Measurements from ENCODE around the gene FRRS1L. TPM values are rescaled to one million over a fixed set of nuclear protein-coding genes. Genes with fewer than 3 reads are reported as not detected.

FRRS1L gene
- total RNA-seq: not detected in 2 replicates
- 0.09 TPM for polyA plus RNA-seq (2012)

DNA sequence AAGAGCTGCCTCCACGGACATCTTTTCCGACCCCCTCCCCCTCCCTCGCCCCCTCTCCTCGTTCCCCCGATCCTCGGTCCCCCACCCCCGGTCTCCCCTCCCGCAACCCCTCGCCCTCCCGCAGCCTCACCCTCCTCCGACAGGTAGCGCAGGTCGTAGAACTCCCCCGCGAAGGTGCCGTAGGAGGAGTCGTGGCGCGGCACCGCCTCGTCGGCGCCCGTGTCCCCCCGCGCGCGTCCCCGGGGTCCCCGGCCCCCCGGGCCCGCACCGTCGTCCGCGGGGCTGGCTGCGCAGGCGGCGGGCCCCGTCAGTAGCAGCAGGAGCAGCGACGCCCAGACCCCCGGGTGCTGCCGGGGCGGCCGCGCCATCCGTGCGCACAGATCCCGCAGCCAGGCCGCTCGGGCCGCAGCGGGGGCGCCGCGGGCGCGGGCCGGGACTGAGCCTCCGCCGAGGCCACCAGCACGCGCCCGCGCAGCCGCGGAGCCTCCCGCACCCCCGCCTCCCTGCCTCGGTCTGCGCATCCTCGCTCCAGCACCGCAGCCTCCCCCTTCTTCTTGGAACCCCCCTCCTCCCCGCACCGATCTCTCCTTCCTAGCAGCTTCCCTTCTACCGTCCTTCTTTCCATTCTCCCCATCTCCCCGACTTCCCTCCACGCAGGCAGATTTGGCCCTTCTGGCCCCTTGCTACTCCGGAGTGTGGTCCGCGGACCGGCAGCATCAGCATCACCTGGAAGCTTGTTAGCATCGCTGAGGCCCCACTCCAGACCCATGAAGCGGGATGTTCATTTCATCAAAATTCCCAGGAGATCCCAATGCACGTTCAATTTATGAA lies at the start of gene FRRS1L:
FRRS1L (minus strand) TSS at position 479 of the 831 bp plus-strand sequence; CDS start at position 368, 111 bp downstream.
- DNase-seq (ENCODE audit: low read depth): no peak

- DNase-seq (ENCODE audit: low read depth): no peak
These were observed 47.4 kb upstream of the FRRS1L start for GRCh38 chr9:109214414-109214813.

- no peak for DNase-seq (ENCODE audit: low read depth)
These were observed 46.5 kb upstream of the FRRS1L start for GRCh38 chr9:109213285-109214121.

DNA sequence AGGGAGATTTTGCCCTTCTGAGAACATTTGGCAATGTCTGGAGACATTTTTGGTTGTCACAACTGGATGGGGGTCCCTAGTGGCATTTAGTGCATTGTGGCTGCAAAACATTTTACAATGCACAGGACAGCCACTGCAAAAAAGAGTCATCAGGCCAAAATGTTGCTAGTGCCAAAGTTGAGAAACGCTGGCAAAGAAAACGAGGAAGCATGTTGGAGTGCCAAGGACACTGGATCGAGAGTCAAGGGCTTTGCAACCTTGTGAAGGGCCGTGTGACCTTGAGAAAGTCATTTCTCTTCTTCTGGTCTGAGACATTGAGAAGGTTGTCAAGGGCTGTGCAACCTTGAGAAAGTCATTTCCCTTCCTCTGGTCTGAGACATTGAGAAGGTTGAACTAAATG lies 45.7 kb upstream of the FRRS1L start:
- DNase-seq (ENCODE audit: low read depth): no peak

DNA sequence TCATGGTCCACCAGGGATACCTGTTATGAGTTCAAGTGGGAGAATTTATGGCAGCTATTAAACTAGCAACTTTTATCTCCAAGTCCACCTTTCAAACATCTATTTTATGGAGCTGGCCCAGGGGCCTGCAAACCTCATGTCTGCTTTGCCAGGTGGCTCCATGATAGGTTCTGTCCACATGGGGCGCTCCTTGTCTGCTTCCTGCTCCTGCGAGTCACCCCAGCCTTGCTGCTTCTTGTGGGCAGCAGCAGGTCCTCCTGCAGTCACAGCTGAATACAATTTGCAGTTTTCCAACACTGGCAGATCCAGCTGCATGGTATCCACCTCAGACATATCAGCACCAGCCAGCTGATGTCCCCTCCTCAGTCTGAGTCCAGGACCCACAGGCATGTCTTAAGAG lies 39.6 kb upstream of the FRRS1L start:
- no peak for DNase-seq (ENCODE audit: low read depth)

DNA sequence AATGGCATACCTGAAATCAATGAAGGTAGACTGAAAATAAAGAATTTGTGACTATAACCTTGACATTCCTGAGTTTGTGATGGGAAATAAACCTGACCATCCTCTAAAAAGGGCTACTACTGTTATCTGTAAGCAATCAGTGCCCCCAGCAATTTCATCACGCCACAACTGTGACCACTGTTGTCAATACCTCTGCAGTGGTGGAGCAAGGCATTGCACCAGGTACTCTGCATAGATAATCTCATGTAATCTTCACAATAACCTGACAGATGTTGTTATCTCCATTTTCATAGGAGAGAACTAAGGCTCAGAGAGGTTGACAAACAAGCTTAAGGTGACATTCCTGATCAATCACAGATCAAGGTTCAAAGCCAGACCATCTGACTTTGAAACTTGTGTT lies 38.5 kb upstream of the FRRS1L start:
- no peak for DNase-seq (ENCODE audit: low read depth)

GRCh38 chr9:109203761-109204360 lies 36.8 kb upstream of the FRRS1L start:
- no peak for DNase-seq (ENCODE audit: low read depth)

DNA sequence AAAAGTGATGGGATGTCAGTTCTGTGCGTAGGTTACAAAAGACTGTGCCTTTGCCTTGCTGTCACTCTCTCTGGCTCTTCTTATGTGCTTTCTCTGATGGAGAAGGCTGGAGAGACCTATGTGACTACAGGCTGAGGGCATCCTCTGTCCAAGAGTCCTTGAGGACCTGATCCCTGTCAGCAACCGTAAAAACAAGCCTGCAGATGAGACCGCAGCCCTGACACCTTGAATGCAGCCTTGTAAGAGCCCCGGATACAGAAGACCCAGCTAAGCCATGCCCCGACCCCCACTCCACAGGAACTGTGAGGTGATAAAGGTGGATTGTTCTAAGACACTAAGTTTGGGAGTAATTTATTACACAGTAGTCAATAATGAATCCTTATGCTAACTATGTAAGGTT lies 32.6 kb upstream of the FRRS1L start:
- DNase-seq (ENCODE audit: low read depth): no peak

- DNase-seq (ENCODE audit: low read depth): no peak
These were observed 31.8 kb upstream of the FRRS1L start for GRCh38 chr9:109198736-109199382.

- DNase-seq (ENCODE audit: low read depth): no peak
These were observed 27.0 kb upstream of the FRRS1L start for GRCh38 chr9:109193974-109194556.

DNA sequence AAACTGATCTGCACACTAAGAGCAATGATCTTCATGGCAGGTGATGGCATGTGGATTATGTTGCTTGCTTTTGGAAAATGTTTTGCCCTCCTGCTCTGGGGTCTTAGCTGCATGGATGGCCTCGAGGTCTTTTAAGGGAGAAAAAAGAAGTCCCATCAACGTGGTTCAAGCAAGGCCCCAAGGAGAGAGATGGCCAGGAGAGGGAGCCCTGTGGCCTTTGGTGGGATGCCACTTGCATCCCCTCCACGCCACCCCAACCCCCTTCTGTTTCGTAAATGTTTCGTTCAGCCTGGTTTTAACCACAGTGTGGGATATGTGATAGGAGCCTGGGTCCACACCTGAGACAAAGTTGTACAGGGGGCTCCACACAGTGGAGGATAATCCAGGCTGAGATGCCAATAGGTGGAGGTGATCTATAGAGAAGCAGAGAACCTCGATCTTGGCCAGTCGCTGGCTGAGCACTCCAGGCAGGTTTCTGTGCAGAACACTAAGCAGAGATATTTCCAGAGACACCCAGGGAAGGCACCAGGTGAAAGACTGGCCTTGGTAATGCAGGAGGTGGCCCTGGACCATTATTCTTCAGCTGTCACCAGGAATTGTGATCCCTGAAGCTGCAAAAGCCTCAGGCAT lies 25.8 kb upstream of the FRRS1L start:
- DNase-seq (ENCODE audit: low read depth): peak; percentile 39

- DNase-seq (ENCODE audit: low read depth): no peak
These were observed 24.7 kb upstream of the FRRS1L start for GRCh38 chr9:109191746-109192145.

DNA sequence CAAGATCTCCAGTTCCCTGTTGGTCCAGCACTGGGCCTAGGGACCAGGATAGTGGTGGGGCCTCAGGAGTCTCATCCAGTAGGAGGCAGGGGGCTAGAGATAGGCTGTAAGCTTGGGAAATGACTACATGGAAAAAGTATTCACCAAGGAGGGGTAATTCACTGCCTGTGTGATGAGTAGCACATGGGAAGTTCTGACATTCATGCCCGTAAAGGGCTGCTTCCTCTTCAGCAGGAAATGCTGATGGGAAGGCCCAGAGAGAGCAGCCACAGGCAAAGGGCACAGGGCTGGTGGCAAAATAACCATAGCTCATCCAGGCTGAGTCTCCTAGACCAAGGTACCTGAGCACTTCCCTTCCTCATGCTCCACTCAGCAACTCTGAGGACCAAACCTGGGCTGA lies 23.1 kb upstream of the FRRS1L start:
- DNase-seq (ENCODE audit: low read depth): no peak

DNA sequence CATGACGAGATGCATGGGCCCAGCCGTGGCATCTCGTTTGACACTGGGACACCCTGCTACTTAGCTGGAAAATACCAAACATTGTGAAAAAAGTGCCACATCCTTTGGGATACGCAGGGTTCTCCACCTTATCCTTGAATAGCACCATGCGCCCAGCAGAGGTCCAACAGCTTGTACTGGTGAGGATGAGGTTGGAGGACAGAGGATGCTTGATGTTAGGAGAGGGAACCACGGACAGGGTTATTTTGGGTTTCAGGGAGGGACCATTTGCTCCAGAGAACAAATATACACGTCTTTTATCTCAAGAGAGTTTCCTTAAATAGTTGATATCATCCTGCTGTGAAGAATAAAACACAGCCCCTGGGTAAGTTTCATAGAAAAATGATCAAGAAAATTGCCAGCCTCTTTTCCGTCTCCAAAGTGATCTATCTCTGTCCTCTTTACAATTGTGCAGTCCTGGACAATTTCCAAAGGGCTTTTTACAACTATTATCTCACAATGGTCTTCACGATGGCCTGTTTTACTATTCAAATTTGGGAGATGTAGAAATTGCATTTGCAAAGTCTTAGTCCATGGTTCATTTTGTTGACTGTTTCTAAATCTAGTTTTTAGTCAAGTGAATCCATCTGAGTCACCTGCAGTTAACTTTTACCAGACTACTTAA lies 19.9 kb upstream of the FRRS1L start:
- DNase-seq (ENCODE audit: low read depth): no peak

DNA sequence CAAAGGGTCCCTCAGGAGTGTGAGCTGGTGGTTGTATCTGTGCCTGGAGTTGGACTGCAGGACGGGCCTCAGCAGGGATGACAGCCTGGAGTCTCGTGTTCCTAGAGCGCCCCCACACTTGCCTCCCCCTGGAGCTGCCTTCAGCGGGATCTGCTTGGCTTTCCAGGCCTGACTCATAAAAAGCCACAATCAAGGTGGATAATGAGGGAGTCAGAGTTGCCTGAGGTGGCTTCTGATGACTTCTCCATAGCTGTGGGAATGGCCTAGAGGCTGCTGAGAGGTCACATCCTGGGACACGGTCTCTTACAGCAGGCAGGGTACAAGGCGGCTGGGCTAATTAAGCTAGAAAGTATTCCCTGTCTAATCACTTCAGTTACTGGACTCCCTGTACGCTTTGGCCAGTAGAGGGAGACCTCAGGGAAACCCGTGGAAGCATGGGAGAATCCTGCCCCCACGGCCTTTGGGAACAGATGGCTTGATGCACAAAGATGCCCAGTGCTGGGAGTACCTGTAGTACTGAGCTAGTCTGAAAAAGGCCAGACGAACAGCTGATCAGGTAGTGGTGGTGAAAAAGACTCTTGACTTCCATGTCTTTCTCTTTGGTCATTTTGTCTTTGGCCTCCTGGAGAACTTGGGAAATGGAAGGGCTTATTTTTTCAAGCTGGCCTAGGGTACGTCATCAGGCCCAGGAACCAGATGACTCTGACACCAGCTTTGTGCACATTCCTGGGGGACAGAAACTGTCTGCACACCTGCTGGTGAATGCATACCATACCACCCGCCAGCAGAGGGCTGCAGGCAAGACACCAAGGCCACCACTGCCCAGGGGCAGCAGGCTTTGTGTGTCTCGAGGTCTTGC lies 16.1 kb upstream of the FRRS1L start:
- peak; percentile 53 for DNase-seq (ENCODE audit: low read depth)

GRCh38 chr9:109182550-109182939 lies 15.5 kb upstream of the FRRS1L start:
- no peak for DNase-seq (ENCODE audit: low read depth)

GRCh38 chr9:109181284-109181683 lies 14.2 kb upstream of the FRRS1L start:
- DNase-seq (ENCODE audit: low read depth): no peak

DNA sequence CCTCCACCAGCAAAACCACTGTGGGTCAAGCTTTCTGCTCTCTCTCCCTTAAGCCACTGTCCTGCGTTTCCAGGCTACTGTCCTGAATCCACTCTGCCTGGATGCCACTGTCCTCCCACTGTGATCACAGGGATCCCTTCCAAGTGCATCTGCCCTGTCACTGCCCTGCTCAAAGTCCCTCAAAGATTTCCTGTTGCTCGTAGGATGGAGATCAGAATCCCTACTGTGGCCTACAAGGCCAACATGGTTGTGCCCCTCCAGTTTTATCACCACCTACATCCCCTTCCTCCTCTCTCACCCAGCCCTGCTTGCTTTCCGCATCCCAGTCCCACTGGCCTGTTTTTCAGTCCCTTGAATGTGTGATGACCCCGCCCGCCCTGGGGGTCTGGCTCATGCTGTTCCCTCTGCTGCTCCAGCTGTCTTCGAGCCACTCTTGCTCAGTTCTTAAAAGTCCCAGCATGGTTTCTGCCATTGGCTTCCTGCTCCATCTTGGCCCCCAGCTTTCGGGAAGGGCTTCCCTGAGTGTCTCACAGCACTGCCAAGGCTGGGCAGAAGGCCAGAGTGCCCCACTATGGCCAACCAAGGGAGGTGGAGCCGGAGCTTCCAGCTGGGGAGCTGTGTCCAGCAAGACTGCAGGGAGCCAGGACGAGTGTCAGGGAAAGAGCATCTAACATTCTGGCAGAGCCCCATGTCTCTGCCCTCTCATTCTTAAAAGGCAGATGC lies 12.9 kb upstream of the FRRS1L start:
- no peak for DNase-seq (ENCODE audit: low read depth)
